Tongue (tissue), 2 donors: ENCODE data around the gene LDB1. TPM values are rescaled to one million over a fixed set of nuclear protein-coding genes. Genes with fewer than 3 reads are reported as not detected.

ENCODE experiments used
- DNase-seq: peaks from one replicate; pipeline ENCODE4 v3.0.0-alpha.2; 2015
- total RNA-seq: library from RNA; depleted of rRNA; stranded (reverse); fragments of >200 nt; gene quantifications from one replicate; pipeline ENCODE4 v1.2.3, GENCODE V29; 2014

LDB1 gene
- total RNA-seq, 1 donor from 2014 or later = 54.0 TPM

DNA sequence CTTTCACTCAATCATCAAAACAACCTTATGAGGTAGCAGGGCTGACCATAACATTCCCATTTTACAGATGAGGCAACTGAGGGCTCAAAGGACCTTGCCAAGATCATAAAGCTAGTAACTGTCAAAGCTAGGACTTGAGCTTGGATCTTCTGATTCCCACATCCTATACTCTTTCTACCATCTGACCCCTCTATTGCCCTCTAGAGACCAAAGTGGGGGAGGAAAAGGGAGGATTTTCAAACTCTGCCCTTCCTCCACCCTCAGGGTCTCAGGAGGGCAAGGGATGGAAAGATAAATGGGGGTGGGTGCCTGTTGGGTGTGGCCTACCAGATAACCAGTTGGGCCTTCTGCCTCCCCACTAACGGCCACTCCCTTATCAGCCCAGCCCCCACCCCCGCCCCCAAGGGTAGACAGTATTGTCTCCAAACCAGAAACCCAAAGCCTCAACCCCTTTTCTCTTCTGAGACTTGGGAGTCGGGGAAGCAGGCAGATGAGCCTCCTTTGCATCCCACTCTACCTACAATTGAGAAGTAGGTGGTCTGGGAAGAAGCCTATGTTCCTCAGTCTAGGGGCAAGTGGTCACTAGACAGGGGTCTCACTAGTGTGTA, 7.9 kb downstream of the LDB1 start:
- no peak for DNase-seq

DNA sequence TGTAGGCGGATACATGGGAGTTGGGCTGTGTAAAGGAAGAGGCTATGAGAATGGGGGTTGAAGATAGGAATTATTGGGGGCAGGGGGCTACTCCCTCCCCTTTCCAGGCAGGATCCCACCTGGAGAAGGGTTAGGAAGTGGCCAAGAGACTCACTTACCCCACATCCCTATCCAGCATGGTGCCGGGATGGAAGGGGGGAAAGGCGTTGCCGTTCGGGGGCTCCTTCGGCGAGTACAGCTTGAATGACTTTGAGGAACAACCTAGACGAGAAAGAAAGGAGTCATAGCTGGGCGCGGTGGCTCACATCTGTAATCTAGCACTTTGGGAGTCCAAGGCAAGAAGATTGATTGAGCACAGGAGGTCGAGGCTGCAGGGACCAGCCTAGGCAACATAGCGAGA, 8.9 kb downstream of the LDB1 start:
- DNase-seq = no peak

DNA sequence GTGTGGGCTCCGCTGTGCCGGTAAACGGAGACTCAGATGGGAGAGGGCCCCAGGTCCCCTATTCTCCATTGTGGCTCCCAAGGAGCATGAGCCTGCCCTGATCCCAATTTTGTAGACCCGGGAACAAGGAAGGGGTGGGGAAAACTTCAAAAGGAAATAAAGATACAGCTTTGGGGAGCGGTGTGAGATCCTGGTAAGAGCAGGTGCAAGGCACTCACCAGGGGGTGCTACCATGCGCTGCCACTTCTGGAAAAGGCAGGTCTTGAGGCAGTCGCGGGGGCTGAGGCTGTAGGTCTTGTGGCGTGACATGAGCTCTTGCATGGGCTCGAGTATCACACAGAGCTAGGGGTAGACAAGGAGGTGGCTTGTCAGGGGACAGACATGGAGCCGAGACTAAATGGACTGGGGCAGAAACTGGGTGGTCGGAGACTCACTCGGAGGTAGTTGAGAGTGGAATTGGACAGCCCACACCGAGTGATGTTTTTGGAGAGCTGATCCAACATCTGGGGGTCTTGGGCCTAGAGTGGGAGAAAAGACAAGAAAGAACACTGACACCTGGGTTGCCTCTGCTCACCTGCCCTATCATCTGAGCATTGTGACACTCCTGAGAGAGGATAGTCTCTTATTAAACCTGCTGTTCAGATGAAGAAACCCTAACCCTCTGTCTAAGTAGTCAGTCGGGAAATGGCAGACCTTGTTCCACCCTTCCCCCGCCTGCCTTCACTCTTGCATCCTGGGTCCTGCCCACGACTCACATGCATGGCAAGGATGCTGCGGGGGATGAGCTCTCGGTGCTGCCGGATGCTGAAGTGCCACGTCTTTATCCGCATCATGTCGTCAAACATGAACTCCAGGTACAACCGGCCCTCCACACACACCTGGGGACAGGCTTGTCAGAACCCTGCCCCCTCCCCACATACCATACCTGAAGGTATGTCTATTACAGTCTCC, 10.7 kb downstream of the LDB1 start:
- DNase-seq = no peak

DNA sequence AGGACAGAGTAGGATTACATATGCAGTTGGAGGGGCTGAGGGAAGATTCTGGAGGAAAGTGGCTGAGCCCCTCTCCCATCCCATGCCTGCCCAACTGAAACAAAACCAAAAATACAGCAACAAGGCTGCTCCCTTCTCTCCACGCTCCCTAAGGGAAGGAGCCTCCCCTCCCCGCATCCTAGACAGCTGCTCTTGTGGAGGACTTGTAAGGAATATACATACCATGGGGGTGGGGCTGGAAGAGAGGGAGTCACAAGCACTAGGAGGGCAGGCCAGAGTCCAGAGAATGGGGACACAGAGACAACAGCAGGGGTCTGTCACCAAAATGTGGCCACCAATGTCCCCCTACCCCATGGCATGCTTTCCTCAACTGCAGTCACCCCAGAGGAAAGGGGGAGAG, 13.2 kb downstream of the LDB1 start:
- DNase-seq = peak; percentile 55

DNA sequence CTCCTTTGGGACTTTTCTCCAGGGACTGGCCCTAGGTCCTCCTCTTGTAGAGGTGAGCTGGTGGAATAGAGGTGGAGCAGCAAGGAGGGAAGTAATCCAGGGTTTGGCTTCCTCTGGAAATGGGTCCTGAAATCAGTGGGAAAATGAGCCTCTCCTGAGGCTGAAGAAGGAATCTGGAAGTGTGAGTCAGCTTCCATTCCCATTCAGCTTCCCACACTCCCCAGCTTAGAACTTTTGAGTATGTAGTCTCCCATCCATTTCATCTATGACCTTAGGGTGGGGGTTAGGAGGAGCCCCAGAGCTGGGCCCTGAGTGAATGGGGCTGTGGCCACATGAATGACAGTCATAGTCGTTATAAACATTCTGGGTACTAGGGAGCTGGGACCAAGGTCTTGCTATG, 17.7 kb downstream of the LDB1 start:
- DNase-seq = no peak

DNA sequence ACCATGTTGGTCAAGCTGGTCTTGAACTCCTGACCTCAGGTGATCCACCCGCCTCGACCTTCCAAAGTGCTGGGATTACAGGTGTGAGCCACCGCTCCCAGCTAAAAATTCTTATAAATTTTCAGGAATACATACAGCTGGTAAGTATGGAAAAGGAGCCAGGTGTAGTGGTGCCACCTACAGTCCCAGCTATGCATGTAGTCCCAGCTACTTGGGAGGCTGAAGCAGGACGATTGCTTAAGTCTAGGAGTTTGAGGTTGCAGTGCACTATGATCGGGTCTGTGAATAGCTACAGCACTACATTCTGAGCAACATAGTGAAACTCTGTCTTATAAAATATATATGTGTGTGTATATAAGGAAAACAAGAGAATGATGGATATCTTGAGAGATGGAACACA, 19.0 kb downstream of the LDB1 start:
- no peak for DNase-seq

DNA sequence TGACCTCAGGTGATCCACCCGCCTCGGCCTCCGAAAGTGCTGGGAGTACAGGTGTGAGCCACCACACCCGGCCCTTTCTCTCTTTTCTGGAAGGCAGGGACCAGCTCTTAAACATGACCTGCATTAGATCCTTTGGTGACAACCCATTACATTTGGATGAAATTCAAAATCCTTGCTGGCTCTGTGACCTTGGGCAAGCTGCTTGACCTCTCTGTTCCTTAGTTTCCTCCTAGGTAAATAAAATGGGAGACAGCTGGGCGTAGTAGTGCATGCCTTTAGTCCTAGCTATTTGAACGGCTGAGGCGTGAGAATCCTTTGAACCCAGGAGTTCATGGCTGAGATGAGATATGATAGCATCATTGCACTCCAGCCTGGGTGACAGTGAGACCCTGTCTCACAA, 23.7 kb downstream of the LDB1 start:
- DNase-seq = no peak

DNA sequence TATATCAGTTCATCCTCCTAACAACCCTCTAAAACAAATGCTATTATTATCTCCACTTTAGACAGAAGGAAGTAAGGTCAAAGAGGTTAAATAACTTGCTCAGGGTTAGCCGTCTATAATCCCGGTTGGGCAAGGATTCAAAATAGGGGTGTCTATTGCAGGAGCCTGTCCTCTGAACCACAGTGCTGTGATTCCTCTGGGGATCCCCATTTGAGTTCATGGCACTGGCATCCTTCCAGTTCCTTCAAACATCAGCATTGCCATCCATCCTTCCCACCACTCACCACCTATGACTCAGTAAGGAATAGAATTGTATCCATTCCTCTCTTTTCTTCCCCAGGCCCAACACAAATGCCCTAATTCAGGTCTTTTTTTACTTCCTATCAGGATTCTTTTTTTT, 29.4 kb downstream of the LDB1 start:
- no peak for DNase-seq

DNA sequence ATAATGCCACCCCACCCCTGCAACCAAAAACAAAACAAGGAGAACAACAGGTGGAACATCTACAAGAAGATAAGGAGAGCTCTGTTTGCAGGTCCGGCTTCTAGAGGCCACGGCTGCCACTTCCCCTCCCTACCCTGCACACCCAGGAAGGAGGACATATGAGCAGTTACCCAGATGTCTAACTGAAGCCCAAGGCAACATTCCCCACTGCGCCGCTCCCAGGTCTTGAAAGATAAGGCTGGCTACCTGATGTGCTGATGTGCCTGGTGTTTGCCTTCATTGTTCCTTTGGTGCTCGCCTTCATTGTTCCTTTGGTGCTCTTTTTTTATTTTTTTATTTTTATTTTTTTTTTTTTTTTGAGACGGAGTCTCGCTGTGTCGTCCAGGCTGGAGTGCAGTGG, 34.0 kb downstream of the LDB1 start:
- no peak for DNase-seq

DNA sequence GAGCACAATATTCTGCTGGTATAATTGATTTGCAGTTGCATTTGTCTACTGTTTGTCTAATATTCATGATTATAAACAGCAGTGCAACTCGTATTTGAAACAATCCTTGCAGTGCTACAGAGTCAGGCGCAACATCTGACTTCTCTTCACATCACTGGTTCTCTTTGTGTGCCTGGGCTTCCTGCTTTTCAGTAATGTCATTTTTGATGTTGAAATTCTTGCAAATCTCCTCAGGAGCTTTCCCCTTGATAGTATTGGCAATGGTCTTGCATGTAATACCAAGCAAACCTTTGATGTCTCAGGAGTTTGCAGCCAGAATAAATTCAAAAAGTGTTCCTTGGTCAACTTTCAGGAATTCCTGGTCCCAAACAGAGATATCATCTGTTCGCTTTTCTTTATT, 34.8 kb downstream of the LDB1 start:
- no peak for DNase-seq

DNA sequence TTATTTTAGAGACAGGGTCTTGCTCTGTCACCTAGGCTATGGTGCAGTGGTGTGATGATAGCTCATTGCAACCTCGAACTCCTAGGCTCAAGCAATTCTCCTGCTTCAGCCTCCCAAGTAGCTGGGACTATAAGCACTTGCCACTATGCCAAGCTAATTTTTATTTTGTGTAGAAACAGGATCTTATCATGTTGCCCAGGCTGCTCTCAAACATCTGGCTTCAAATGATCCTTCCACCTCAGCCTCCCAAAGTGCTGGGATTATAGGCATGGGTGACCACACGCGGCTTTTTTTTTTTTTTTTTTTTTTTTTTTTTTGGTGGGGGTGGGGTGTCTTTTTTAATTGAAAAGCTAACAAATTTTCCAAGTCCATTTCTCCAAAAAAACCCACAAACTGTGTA, 36.6 kb downstream of the LDB1 start:
- no peak for DNase-seq

DNA sequence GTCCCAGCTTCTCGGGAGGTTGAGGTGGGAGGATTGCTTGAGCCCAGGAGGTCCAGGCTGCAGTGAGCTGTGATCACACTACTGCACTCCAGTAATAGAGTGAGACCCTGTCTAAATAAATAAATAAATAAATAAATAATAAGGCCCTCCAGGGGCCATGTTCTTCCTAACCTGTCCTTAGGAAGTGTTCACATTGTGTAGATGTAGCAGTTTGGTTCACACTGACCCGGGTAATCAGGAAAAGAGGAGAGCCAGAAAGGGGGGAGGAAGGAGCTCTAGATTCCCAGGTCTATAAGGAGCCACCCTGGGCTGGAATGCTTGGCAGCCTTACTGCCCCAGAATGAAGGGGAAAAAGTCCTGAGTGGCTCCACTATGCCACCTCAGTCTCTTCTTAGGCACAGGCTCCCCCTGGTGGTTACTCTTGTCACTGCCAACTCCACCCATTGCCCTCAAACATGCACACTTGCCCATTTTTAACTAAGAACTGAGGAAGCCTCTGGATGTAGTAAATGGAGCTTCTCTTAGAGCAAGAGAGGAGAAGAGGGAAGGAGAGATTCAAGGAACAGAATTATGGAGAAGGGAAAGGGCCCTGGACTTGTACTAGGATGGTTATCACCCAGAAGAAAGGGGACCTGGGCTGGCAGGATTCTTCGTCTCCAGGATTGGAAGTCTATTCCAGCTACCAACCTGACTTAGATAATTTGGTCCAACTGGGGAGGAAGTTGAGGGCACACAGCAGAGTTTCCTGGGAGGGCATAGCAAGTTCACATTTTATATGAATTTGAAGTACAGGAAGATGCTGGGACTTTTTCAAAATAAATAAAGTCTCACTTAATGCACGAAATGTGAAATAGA, 47.3 kb downstream of the LDB1 start:
- DNase-seq = peak; percentile 89

DNA sequence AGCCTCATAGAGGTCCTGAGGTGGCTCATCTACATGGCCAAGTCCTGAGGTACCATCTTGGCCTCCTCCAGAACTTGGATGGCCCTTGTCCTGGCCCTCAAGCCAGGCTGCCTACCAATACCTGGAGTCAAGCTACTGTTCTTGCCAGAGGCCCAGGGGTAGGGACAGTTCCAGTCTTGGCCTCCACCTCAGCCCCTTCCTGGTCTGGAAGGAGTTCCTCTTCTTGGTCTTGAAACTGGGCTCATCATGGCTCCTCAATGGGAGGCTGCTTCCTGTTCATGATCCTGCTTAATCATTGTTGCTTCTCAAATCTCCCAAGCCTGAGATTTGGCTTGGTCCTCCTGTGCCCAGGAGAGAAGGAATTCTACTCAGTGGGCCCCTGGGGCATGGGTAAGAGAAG, 51.1 kb downstream of the LDB1 start:
- DNase-seq = no peak

DNA sequence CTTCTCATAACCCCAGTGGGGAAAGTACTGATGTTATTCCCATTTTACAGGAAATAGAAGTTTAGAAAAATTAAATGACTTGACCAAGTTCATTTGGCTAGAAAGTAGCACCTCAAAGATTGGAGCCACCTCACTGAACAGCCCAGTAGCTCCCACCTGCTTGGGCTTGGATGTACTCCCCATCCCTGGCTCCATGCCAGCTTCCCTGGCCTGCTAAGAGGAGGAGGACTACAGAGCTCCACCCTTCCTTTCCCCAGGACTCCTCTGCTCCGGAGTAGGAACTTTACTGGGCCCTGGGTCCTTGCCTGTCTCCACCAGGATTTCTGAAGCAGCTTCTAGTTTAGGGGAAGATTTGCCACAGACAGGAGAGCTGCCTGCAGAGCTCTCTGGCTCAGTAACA, 52.0 kb downstream of the LDB1 start:
- peak; percentile 49 for DNase-seq

DNA sequence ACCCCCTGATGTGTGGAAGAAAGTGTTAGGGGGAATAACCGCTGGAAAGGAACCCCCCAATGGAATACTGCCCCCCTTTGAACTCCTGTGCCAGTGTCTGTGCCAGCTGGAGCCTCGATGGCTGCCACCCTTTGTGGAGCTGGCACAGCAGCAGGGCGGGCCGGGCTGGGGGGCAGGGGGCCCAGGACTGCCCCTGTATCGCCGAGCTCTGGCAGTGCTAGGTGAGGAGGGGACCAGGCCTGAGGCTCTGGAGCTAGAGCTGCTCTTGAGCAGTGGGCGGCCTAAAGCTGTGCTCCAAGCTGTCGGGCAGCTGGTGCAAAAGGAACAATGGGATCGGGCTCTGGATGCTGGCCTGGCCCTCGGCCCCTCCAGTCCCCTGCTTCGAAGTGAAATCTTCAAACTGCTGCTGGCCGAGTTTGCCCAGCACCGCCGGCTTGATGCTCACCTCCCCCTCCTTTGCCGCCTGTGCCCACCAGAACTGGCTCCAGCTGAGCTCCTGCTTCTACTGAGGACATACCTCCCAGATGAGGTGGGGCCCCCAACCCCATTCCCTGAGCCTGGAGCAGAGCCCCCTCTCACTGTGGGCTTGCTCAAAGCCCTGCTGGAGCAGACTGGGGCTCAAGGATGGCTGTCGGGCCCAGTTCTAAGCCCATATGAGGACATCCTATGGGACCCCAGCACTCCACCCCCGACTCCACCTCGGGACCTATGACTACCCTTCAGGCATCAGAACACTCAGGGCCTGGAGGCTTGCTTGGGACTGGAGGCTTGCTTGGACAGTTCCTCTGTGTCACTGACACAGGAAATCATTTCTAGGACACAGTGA, 52.9 kb downstream of the LDB1 start:
- no peak for DNase-seq

DNA sequence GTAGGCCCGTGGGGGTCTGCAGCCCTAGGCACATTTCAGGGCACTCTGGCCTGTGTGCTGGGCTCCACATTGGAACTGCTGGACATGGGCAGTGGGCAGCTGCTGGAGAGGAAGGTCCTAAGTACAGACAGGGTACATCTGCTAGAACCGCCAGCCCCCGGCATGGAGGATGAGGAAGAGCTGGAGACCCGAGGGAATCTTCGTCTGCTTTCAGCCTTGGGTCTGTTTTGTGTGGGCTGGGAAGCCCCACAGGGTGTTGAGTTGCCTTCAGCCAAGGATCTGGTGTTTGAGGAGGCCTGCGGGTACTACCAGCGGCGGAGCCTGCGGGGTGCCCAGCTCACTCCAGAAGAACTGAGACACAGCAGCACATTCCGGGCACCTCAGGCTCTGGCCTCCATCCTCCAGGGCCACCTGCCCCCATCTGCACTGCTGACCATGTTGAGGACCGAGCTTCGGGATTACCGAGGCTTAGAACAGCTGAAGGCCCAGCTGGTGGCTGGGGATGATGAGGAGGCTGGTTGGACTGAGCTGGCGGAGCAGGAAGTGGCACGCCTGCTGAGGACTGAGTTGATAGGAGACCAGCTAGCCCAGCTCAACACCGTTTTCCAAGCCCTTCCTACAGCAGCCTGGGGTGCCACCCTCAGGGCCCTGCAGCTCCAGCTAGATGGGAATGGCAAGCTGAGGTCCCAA, 53.6 kb downstream of the LDB1 start:
- DNase-seq = peak; percentile 39

DNA sequence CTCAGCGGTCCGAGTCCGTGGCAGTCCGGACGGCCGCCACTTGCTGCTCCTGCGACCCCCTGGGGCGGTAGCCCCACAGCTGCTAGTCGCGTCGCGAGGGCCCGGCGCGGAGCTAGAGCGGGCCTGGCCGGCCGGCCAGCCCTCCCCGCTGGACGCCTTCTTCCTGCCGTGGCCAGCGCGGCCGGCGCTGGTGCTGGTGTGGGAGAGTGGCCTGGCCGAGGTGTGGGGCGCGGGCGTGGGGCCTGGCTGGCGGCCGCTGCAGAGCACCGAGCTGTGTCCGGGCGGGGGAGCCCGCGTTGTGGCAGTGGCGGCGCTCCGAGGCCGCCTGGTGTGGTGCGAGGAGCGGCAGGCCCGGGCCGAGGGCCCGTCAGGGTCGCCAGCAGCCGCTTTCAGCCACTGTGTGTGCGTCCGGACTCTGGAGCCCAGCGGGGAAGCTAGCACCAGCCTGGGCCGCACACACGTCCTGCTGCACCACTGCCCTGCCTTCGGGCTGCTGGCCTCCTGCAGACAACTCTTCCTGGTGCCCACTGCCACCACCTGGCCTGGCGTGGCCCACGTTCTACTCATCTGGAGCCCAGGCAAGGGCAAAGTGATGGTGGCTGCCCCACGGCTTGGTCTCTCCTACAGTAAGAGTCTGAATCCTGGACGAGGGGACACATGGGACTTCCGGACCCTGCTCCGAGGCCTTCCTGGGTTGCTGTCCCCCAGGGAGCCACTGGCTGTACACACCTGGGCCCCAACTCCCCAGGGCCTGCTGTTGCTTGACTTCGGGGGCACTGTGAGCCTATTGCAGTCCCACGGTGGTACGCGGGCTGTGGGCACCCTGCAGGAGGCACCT, 54.4 kb downstream of the LDB1 start:
- peak; percentile 39 for DNase-seq

DNA sequence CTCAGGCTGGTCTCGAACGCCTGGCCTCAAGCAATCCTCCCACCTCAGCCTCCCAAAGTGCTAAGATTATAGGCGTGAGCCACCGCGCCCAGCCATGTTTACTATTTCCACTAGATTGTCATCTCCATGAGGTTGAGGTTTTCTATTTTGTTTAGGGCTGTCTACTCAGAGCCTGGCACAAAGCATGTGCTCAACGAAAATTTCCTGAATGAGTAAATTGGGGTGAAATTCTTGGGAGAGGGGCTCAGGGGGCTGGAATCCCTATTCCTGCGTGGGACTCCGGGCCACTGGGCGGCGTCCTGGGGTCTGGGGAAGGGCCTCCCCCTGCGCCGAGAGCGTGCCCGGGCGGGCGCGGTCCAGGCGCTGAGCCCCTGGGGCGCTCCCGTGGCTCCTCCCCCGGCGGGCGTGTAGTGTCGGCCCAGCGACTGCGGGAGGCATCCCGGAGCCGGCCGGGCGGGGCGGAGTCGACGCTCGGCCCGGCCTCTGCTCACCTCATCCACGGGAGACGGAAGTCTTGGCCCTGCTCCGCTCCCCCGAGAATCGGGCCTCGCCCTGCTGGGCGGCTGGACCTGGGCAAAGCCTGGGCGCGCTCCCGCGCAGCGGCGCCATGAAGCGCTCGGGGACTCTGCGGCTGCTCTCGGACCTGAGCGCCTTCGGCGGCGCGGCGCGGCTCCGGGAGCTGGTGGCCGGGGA, 55.2 kb downstream of the LDB1 start, which contains the start of gene HPS6:
HPS6 (plus strand) TSS at position 482 of the 693 bp plus-strand sequence; CDS start at position 608, 126 bp downstream.
- peak; percentile 94 for DNase-seq

DNA sequence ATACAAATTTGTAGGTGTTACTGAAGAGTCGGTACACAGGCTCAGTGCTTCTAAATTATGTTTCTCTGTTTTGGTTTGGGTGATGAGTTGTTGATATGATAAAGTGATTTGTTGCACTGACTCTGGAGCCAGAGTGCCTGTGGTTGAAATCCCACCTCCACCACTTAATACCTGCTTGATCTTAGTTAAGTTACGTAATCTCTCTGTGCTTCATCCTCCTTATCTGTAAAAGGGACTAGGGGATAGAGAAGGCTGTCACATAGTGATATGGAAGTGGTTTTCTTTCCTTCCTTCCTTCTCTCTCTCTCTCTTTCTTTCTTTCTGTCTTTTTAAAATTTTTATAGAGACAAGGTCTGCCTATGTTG, 55.7 kb downstream of the LDB1 start:
- no peak for DNase-seq

DNA sequence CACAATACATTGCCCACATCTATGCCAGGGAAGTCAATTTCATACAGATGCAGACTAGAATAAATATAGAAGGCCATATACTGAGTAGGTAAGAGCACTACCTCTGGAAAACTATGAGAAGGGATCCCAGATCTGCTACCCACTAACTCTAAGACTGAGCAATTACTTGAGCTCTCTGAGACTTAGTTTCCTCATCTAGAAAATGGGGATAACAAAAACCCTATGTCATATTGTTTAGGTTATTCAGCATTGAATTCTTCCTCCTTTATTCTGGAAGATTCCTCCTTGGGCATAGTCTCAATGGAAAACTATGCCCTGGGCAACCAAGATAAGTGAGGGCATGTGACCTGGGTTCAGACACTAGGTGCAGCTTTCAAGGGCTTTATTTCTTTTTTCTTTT, 60.2 kb downstream of the LDB1 start:
- DNase-seq = no peak
